Stimulated activated CD8-positive, alpha-beta memory T cell treated with anti-CD3 and anti-CD28 coated beads, Interleukin-15, amount 100 ng/mL, for 24 hours (primary cell): ENCODE measurements around the gene BRAT1.
"Not testable (repeated sequence)": the region's sequence is repeated elsewhere in the genome, so short reads cannot be mapped to it uniquely, and the experiment has no call there.

Experiments
- DNase-seq: peaks from one replicate; pipeline ENCODE4 v3.0.0-alpha.2; 2020; ENCODE audit warnings: low read depth

BRAT1 gene

GRCh38 chr7:2555121-2556052 is at the start of gene BRAT1:
TSS of gene BRAT1 (minus strand) at chr7:2555524. CDS start at chr7:2554431, 1,093 bp downstream.
- peak; percentile 92 for DNase-seq

DNA sequence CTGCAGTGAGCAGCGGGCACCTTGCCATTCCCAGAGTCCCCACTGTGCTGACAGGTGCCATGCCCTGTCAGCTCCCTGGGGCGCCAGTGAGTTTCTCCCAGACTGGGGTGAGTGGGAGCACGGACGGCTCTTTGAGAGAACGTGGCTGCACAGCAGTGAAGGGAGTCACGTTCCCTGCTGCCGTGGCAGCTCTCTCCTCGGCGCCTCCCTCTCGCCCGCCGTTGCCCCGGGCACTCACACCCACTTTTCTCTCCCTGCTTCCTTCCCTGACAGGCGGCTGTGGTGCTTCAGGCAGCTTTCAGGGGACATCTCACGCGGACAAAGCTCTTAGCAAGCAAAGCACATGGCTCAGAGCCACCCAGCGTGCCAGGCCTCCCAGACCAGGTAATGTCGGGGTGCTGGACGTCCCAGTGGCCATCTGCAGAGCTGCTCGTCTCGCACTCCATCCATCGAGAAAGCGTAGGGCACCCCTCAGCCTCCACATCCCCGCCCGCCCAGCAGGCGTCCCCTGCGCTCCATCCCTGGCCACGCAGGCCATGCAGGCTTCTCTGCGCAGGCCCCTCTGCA is 49.4 kb upstream of the BRAT1 start:
- no peak for DNase-seq

GRCh38 chr7:2603044-2603965 is 48.0 kb upstream of the BRAT1 start:
- DNase-seq = no peak

GRCh38 chr7:2602406-2603043 is 47.2 kb upstream of the BRAT1 start:
- no peak for DNase-seq

- no peak for DNase-seq
These were observed 46.6 kb upstream of the BRAT1 start for GRCh38 chr7:2601907-2602306.

DNA sequence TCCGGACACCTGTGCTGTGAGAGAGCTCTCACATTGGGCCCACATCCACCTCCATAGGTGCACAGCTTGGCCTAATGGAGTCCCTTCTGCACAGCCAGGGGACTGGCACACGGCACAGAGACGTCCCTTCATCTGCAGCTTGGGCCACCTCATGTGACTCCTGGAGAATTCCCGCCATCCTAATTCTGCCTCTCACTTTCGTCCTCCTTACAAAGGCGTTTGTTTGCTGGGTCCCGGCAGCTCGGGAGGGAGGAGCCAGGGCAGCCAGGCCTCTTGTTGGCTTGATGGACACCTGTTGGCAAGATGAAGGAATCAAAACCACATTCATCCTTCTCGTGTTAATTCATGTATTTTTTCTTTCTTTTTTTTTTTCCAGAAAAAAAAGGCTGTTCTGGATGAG is 45.7 kb upstream of the BRAT1 start:
- no peak for DNase-seq

DNA sequence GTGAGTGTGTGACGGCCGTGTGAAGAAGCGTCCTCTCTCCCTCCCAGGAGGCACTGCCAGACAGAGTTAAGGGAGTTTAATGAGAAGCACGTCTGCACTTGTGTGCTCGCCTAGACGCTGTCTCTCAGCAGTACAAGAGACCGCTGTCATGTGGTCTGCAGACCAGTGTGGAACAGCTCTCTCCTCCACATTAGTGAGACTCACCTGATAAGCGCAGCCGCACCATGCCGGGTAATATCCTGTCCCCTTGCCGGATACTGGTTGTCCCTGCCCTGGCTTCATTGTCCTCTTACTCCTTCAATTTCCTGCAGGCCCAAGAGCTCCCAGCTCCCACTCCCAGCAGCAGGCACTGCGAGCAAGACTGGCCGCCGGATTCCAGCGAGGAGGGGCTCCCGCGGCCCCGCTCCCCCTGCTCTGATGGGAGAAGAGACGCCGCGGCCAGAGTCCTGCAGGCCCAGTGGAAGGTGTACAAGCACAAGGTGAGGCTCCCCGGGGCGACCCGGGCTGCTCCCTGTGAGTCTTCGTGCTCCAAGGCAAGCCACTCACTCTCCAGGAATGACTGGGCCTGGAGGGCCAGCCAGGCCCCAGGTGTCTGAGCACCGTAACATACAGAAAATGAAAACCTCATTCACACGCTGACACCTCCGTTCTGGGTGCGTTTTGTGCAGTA is 43.0 kb upstream of the BRAT1 start:
- DNase-seq = no peak

DNA sequence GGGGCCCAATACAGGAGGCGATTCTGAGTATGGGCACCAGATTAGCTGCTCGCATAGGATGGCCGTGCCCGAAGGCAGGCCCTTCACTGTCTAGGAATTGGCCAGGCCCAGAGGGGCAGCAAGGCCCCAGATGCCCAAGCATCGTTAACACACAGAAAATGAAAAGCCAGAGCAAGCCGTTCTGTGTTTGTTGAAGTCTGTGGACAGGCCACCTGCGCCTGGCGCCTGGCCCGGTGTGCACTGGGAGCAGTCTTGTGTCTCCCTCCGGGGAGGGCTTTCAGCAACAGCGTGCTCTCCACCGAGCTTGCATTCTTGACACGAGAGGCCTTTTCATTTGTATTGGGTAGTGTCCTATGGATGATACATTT is 41.9 kb upstream of the BRAT1 start:
- DNase-seq = no peak

- no peak for DNase-seq
These were observed 41.3 kb upstream of the BRAT1 start for GRCh38 chr7:2596464-2597272.

DNA sequence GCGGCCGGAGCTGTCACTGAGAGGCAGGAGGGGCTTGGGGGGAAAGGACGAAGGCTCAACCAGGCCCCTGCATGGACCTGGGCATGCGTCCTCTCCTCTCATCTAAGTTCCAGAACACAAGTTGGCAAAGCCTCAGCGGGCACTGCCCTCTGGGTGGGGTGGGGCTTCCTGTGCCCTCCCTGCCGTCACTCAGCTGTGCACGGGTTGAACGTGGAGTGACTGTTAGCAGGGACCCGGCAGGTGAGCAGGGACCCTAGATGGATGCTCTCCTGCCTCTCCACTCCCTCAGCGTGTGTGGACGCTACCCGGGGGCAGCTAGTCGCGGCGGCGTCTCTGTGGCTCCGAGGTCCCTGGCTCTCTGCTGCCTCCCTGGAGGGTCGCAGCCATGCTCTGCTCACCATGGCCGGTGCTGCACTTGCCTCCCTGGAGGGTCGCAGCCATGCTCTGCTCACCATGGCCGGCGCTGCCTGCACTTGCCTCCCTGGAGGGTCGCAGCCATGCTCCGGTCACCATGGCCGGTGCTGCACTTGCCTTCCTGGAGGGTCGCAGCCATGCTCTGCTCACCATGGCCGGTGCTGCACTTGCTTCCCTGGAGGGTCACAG is 40.0 kb upstream of the BRAT1 start:
- DNase-seq = no peak

GRCh38 chr7:2594599-2594998 is 39.3 kb upstream of the BRAT1 start:
- DNase-seq = no peak

DNA sequence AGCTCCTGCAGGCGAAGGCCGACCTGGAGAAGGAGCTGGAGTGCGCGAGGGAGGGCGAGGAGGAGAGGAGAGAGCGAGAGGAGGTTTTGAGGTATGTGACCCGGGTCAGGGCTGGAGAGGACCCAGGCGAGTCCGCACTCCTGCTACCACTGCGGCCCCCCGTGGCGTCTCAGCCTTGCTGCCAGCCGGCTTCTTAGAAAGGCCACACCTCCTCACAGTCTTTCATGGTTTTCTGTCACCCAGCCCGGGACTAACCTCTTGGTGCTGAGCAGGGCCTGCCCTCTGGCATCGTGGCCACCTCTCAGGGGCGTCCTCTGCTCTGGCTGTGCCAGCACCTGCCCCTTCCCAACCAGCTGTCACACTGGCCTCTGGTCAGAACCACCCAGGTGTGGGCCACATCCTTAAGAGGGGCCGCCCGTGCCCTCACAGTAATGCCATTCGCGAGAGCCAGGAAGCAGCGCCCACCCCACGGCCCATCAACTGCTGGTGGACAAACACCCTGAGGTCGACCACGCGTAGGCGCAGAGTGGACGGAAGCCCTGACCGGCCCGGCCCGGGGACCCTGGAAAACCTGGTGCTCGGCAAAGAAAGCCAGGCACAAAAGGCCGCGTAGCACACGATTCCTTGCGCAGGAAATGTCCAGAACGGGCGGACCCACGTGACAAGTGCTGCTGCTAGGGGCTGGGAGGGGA is 37.9 kb upstream of the BRAT1 start:
- DNase-seq = no peak

DNA sequence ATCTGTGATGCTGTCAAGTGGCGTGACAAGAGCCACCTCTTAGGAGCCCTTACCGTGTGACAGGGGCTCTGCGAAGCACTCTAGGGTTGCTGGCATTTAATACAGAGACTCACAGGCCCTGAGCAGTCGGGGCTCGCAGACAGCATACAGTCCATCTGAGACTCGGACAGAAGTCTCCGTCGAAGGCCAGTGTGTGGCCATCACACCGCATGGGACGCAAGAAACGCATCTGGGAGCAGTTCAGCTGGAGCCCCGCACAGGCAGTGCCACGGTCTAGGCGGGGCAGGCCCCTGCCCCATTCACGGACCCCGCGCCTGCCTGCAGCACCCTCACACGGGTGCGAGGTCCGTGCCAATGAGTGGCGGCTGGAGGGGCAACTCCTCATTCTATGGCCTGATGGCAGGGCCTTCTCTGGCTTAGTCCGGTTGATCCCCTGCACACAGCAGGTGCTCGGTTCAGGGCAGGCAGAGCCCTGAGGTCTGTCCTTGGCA is 37.1 kb upstream of the BRAT1 start:
- no peak for DNase-seq

DNA sequence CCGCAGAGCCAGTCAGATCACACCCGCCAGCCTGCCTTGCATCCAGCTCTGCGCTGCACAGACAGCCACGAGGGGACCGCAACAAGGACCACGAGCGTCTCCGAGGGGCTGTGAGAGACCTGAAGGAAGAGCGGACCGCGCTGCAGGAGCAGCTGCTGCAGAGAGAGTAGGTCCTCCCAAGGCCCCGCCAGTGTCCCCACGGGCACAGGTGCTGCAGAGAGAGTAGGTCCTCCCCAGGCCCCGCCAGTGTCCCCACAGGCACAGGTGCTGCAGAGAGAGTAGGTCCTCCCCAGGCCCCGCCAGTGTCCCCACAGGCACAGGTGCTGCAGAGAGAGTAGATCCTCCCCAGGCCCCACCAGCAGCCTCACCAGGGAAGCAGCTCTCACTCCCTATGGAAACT is 34.6 kb upstream of the BRAT1 start:
- not testable (repeated sequence) for DNase-seq

DNA sequence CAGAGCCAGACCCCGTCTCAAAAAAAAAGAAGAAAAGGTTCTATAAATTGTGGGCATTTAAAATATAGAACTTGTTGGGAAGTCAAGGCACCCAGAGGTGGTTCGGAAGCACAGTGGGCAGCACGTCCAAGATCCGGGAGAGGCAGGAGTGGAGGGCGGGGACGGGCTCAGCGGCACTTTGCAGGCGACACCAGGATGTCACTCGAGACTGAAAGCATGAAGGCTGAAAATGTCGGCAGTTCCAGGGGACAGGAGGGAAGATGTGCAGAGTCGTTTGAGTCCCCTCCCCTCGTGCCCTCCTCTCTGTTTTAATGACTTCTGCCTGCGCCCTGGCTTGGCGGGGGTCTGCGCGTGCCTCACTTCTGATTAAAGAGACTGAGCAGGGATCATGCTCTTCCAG is 34.0 kb upstream of the BRAT1 start:
- DNase-seq = no peak

- DNase-seq = no peak
These were observed 32.5 kb upstream of the BRAT1 start for GRCh38 chr7:2587778-2588177.

GRCh38 chr7:2587134-2587533 is 31.8 kb upstream of the BRAT1 start:
- DNase-seq = no peak

- DNase-seq = no peak
These were observed 31.1 kb upstream of the BRAT1 start for GRCh38 chr7:2586326-2587020.

DNA sequence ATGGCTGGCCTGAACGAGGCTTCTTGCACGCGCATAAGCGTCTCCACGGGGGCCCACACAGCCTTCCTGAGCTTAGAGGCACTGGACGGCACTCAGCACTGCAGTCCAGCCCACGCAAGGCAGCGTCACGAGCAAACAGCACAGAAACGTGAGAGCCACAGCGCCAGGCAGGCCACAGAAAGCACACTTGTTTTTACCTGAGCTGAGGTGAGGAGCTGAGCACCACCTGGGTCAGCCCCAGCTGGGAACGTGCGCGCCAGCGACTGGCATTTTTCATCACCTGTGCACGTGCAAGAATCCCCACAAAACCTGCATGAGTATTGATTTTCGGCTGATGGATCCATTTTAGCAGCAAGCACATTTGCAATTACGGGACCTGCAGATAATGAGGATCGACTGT is 30.1 kb upstream of the BRAT1 start:
- DNase-seq = no peak
